ENCODE results near the gene GRID1. TPM values are rescaled to one million over a fixed set of nuclear protein-coding genes. Genes with fewer than 3 reads are reported as not detected.

Gene GRID1
- total RNA-seq, 2 experiments from 2014 or later: not detected

GRCh38 chr10:85624511-85624910, 742.1 kb downstream of the GRID1 start:
- Mint-ChIP-seq H3K27ac (no peak overlapping the region), H3K27me3 (peaks cover 8% of the 10 kb centered on the region), H3K4me3 (no peak overlapping the region), H3K9me3 (no peaks in the 10 kb centered on the region), H3K4me1 (no peaks in the 10 kb centered on the region), H3K36me3 (no peaks in the 10 kb centered on the region)
- ATAC-seq (ENCODE audit: low read depth) (no peak), DNase-seq (no peak)
- POLR2A ChIA-PET: no interaction called here

GRCh38 chr10:85623758-85624157, 742.8 kb downstream of the GRID1 start:
- Mint-ChIP-seq H3K36me3 (no peaks in the 10 kb centered on the region), H3K27me3 (peaks cover 8% of the 10 kb centered on the region), H3K4me3 (no peak overlapping the region), H3K9me3 (no peaks in the 10 kb centered on the region), H3K4me1 (no peaks in the 10 kb centered on the region), H3K27ac (no peak overlapping the region)
- DNase-seq (no peak), ATAC-seq (ENCODE audit: low read depth) (no peak)
- POLR2A ChIA-PET: no interaction called here

GRCh38 chr10:85623342-85623741, 743.3 kb downstream of the GRID1 start:
- no peak for DNase-seq
- POLR2A ChIA-PET: no interaction called here
- H3K4me1 Mint-ChIP-seq: no peaks in the 10 kb centered on the region

GRCh38 chr10:85622425-85622824, 744.2 kb downstream of the GRID1 start:
- Mint-ChIP-seq H3K9me3 (no peaks in the 10 kb centered on the region), H3K36me3 (no peaks in the 10 kb centered on the region), H3K27me3 (peaks cover 8% of the 10 kb centered on the region), H3K4me3 (no peak overlapping the region), H3K4me1 (no peaks in the 10 kb centered on the region), H3K27ac (no peak overlapping the region)
- ATAC-seq (ENCODE audit: low read depth) (no peak), DNase-seq (no peak)
- POLR2A ChIA-PET: no interaction called here

More at GRCh38 chr10:85623342-85623741, 743.3 kb downstream of the GRID1 start:
- Mint-ChIP-seq H3K4me3 (no peak overlapping the region), H3K27me3 (peaks cover 8% of the 10 kb centered on the region), H3K9me3 (no peaks in the 10 kb centered on the region), H3K27ac (no peak overlapping the region), H3K36me3 (no peaks in the 10 kb centered on the region)
- ATAC-seq (ENCODE audit: low read depth): no peak

GRCh38 chr10:85621562-85621961, 745.0 kb downstream of the GRID1 start:
- ATAC-seq (ENCODE audit: low read depth) (no peak), DNase-seq (no peak)
- Mint-ChIP-seq H3K36me3 (no peaks in the 10 kb centered on the region), H3K4me3 (no peak overlapping the region), H3K9me3 (no peaks in the 10 kb centered on the region), H3K4me1 (no peaks in the 10 kb centered on the region), H3K27me3 (peaks cover 10% of the 10 kb centered on the region), H3K27ac (no peak overlapping the region)
- POLR2A ChIA-PET: no interaction called here

- Mint-ChIP-seq H3K27ac (no peak overlapping the region), H3K4me1 (no peaks in the 10 kb centered on the region), H3K4me3 (no peak overlapping the region), H3K36me3 (no peaks in the 10 kb centered on the region), H3K9me3 (no peaks in the 10 kb centered on the region), H3K27me3 (peaks cover 10% of the 10 kb centered on the region)
- no peak for DNase-seq
- no peak for ATAC-seq (ENCODE audit: low read depth)
- POLR2A ChIA-PET: no interaction called here
Measured at GRCh38 chr10:85620807-85621206, 745.8 kb downstream of the GRID1 start.

GRCh38 chr10:85619832-85620231, 746.8 kb downstream of the GRID1 start:
- POLR2A ChIA-PET: no interaction called here
- Mint-ChIP-seq H3K9me3 (no peaks in the 10 kb centered on the region), H3K27me3 (peaks cover 11% of the 10 kb centered on the region), H3K36me3 (no peaks in the 10 kb centered on the region), H3K27ac (no peak overlapping the region), H3K4me1 (peaks cover 2% of the 10 kb centered on the region), H3K4me3 (no peak overlapping the region)
- no peak for ATAC-seq (ENCODE audit: low read depth)
- DNase-seq: no peak

- ATAC-seq (ENCODE audit: low read depth): no peak
- POLR2A ChIA-PET: no interaction called here
Measured at GRCh38 chr10:85618841-85619240, 747.8 kb downstream of the GRID1 start.

GRCh38 chr10:85617751-85618546, 748.6 kb downstream of the GRID1 start:
- H3K36me3 Mint-ChIP-seq: no peaks in the 10 kb centered on the region

More at GRCh38 chr10:85618841-85619240, 747.8 kb downstream of the GRID1 start:
- no peak for DNase-seq
- Mint-ChIP-seq H3K9me3 (no peaks in the 10 kb centered on the region), H3K36me3 (no peaks in the 10 kb centered on the region), H3K4me1 (peaks cover 11% of the 10 kb centered on the region), H3K27me3 (peaks cover 14% of the 10 kb centered on the region), H3K27ac (no peak overlapping the region), H3K4me3 (no peak overlapping the region)

GRCh38 chr10:85615556-85615955, 751.0 kb downstream of the GRID1 start:
- no peak for ATAC-seq (ENCODE audit: low read depth)
- Mint-ChIP-seq H3K9me3 (no peaks in the 10 kb centered on the region), H3K27me3 (peaks cover 12% of the 10 kb centered on the region), H3K36me3 (no peaks in the 10 kb centered on the region), H3K4me1 (peaks cover 26% of the 10 kb centered on the region), H3K4me3 (no peak overlapping the region), H3K27ac (no peak overlapping the region)
- POLR2A ChIA-PET: no interaction called here
- DNase-seq: no peak

More at GRCh38 chr10:85617751-85618546, 748.6 kb downstream of the GRID1 start:
- peaks cover 17% of the 10 kb centered on the region for H3K4me1 Mint-ChIP-seq
- DNase-seq (no peak), ATAC-seq (ENCODE audit: low read depth) (no peak)
- H3K27ac Mint-ChIP-seq: no peak overlapping the region
- H3K9me3 Mint-ChIP-seq: no peaks in the 10 kb centered on the region
- H3K4me3 Mint-ChIP-seq: no peak overlapping the region
- POLR2A ChIA-PET: no interaction called here
- peaks cover 10% of the 10 kb centered on the region for H3K27me3 Mint-ChIP-seq

- H3K4me1 Mint-ChIP-seq: peaks cover 26% of the 10 kb centered on the region
- H3K4me3 Mint-ChIP-seq: no peak overlapping the region
- no peaks in the 10 kb centered on the region for H3K36me3 Mint-ChIP-seq
- peaks cover 18% of the 10 kb centered on the region for H3K27me3 Mint-ChIP-seq
- H3K27ac Mint-ChIP-seq: no peak overlapping the region
- POLR2A ChIA-PET: no interaction called here
- H3K9me3 Mint-ChIP-seq: no peaks in the 10 kb centered on the region
- ATAC-seq (ENCODE audit: low read depth): no peak
- no peak for DNase-seq
Measured at GRCh38 chr10:85614981-85615380, 751.6 kb downstream of the GRID1 start.

- ATAC-seq (ENCODE audit: low read depth) (no peak), DNase-seq (no peak)
- H3K27me3 Mint-ChIP-seq: peaks cover 22% of the 10 kb centered on the region
- peaks cover 26% of the 10 kb centered on the region for H3K4me1 Mint-ChIP-seq
- no peak overlapping the region for H3K27ac Mint-ChIP-seq
- H3K36me3 Mint-ChIP-seq: no peaks in the 10 kb centered on the region
- POLR2A ChIA-PET: no interaction called here
- no peak overlapping the region for H3K4me3 Mint-ChIP-seq
- no peaks in the 10 kb centered on the region for H3K9me3 Mint-ChIP-seq
Measured at GRCh38 chr10:85614566-85614965, 752.0 kb downstream of the GRID1 start.

GRCh38 chr10:85613391-85613790, 753.2 kb downstream of the GRID1 start:
- H3K27me3 Mint-ChIP-seq: peaks cover 22% of the 10 kb centered on the region
- no peak for DNase-seq
- no peaks in the 10 kb centered on the region for H3K36me3 Mint-ChIP-seq
- H3K27ac Mint-ChIP-seq: no peak overlapping the region
- no peak for ATAC-seq (ENCODE audit: low read depth)
- POLR2A ChIA-PET: no interaction called here
- H3K4me1 Mint-ChIP-seq: peaks cover 26% of the 10 kb centered on the region
- H3K9me3 Mint-ChIP-seq: no peaks in the 10 kb centered on the region
- no peak overlapping the region for H3K4me3 Mint-ChIP-seq

GRCh38 chr10:85612833-85613232, 753.8 kb downstream of the GRID1 start:
- POLR2A ChIA-PET: no interaction called here
- DNase-seq: peak; percentile 33
- no peaks in the 10 kb centered on the region for H3K9me3 Mint-ChIP-seq
- H3K36me3 Mint-ChIP-seq: no peaks in the 10 kb centered on the region
- peak overlapping the region; percentile 6 for H3K4me3 Mint-ChIP-seq
- no peak overlapping the region for H3K27ac Mint-ChIP-seq
- H3K27me3 Mint-ChIP-seq: peaks cover 22% of the 10 kb centered on the region
- ATAC-seq (ENCODE audit: low read depth): peak; percentile 24
- peaks cover 26% of the 10 kb centered on the region for H3K4me1 Mint-ChIP-seq

Measured in activated naive CD8-positive, alpha-beta T cell treated with anti-CD3 and anti-CD28 coated beads, Interleukin-2, amount 10 ng/mL, durations not matched to agents 7 days and 5 days (primary cell).